ENCODE results near the gene NAALADL2.

DNA sequence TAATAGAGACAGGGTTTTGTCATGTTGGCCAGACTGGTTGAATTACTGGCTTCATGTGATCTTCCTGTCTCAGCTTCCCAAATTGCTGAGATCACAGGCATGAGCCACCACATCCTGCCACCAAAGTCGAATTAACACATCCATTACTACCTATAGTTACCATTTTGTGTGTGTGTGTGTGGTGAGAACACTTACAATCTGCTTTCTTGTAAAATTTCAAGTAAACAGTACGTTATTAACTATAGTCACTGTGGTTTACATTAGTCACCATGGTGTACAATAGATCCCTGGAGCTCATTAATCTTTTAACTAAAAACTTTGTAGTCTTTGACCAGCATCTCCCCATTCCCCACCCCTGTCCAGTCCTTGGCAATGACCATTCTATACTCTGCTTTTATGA lies 270.0 kb downstream of the NAALADL2 start:
- TF ChIP-seq EZH2 (IDR thresholded peaks at IDR 0.05), result no peak
- TF ChIP-seq, protein P1, sequence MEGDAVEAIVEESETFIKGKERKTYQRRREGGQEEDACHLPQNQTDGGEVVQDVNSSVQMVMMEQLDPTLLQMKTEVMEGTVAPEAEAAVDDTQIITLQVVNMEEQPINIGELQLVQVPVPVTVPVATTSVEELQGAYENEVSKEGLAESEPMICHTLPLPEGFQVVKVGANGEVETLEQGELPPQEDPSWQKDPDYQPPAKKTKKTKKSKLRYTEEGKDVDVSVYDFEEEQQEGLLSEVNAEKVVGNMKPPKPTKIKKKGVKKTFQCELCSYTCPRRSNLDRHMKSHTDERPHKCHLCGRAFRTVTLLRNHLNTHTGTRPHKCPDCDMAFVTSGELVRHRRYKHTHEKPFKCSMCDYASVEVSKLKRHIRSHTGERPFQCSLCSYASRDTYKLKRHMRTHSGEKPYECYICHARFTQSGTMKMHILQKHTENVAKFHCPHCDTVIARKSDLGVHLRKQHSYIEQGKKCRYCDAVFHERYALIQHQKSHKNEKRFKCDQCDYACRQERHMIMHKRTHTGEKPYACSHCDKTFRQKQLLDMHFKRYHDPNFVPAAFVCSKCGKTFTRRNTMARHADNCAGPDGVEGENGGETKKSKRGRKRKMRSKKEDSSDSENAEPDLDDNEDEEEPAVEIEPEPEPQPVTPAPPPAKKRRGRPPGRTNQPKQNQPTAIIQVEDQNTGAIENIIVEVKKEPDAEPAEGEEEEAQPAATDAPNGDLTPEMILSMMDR (IDR thresholded peaks at IDR 0.05), result no peak

All from neural progenitor cell (in vitro differentiated cells).